SH-SY5Y (cell line): ENCODE data around the gene KIF1A.

Experiments used
- GATA2 ChIP-seq: IDR thresholded peaks from 2 replicates; pipeline ENCODE4 v1.6.1; 2011; ENCODE audit warnings: mild to moderate bottlenecking, low read depth, low read length
- GATA3 ChIP-seq: IDR thresholded peaks from 2 replicates; pipeline ENCODE4 v1.6.1; 2011; ENCODE audit warnings: low read depth, mild to moderate bottlenecking, low read length, moderate library complexity

GRCh38 chr2:240795454-240795853 lies 24.6 kb downstream of the KIF1A start:
- no peak for TF ChIP-seq GATA3
- TF ChIP-seq GATA2: no peak
